Sigmoid colon (tissue), 3 donors: Measurements from ENCODE around the gene FIP1L1.

Experiments
- POLR2A ChIP-seq, 2 donors: fragments of 450-650 bp; IDR thresholded peaks; one replicate each; pipeline ENCODE4 v1.6.1; 2016; ENCODE audit warnings: antibody characterized with exemption in 2 of 2, mild to moderate bottlenecking in 2 of 2, moderate library complexity in 2 of 2
- TF ChIP-seq, protein P1 (sequence below), 4 experiments: fragments of 450-650 bp in 3 of 4; fragments of 200-600 bp in 1 of 4; IDR thresholded peaks; one replicate each; pipeline ENCODE4 v1.5.1; 2016 to 2019; ENCODE audit warnings: antibody characterized with exemption in 4 of 4, mild to moderate bottlenecking in 3 of 4, moderate library complexity in 2 of 4

DNA sequence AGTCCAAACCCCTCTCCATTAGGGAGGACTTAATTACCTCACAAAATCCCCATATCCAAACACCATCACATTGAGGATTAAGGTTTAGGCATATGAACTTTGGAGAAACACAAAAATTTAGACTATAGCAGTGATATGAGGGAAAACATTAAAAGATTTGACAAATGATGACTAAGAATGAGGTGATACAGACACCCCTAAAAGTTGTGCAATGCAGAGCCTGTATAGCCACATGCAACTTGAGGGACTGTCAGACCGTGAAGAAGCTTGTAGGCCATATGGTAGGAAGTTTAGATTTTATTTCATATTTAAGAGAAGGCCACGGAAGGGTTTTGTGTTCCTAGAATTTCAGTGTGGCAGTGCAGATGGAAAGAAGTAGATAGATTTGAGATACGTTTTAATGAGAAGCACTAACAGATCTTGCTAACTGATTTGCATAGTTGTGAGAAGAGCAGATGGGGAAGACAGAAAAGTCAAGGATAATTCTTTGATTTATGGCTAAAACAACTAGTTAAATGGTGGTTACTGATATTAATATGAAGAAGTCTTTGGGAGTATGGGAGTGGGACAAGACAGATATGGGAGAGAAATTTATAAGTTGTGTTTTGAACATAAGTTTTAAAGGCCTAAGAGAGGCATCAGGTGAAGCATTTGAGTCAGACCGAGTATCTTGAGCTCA is 5.5 kb upstream of the FIP1L1 start:
- TF ChIP-seq, protein P1, sequence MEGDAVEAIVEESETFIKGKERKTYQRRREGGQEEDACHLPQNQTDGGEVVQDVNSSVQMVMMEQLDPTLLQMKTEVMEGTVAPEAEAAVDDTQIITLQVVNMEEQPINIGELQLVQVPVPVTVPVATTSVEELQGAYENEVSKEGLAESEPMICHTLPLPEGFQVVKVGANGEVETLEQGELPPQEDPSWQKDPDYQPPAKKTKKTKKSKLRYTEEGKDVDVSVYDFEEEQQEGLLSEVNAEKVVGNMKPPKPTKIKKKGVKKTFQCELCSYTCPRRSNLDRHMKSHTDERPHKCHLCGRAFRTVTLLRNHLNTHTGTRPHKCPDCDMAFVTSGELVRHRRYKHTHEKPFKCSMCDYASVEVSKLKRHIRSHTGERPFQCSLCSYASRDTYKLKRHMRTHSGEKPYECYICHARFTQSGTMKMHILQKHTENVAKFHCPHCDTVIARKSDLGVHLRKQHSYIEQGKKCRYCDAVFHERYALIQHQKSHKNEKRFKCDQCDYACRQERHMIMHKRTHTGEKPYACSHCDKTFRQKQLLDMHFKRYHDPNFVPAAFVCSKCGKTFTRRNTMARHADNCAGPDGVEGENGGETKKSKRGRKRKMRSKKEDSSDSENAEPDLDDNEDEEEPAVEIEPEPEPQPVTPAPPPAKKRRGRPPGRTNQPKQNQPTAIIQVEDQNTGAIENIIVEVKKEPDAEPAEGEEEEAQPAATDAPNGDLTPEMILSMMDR (IDR thresholded peaks at IDR 0.05), result no peak
- no peak for TF ChIP-seq POLR2A (IDR thresholded peaks at IDR 0.05)
